Natural killer cell treated with Interleukin-12 subunit alpha and Interleukin-12 subunit beta and Interleukin-15 and Interleukin-18, amount 100 ng/mL, for 72 hours (primary cell): Measurements from ENCODE around the gene OR2T35. TPM values are rescaled to one million over a fixed set of nuclear protein-coding genes. Genes with fewer than 3 reads are reported as not detected.
"Not testable (repeated sequence)": the region's sequence is repeated elsewhere in the genome, so short reads cannot be mapped to it uniquely, and the experiment has no call there.

Experiments
- ATAC-seq, 2 donors: fragments of 150-1000 bp; cut with Tn5 transposase in 1 of 2; sonication (Bioruptor Pico), chemical (Tn5 transposase) in 1 of 2; 2 replicates each; pipeline ENCODE4 v1.10.0; 2021
- DNase-seq: peaks from one replicate; pipeline ENCODE4 v3.0.0; 2022; ENCODE audit warnings: low spot score
- H3K27ac Mint-ChIP-seq, 2 donors: 1 replicate in 1 of 2; 2 replicates in 1 of 2; pipeline ENCODE4 v1.8.0; 2022; ENCODE audit warnings: mixed read lengths in 2 of 2, mild to moderate bottlenecking in 1 of 2, moderate library complexity in 1 of 2
- H3K27me3 Mint-ChIP-seq, 2 donors: 1 replicate in 1 of 2; 2 replicates in 1 of 2; pipeline ENCODE4 v1.8.0; 2022; ENCODE audit warnings: mixed read lengths in 2 of 2
- H3K36me3 Mint-ChIP-seq: one replicate; pipeline ENCODE4 v1.8.0; 2022; ENCODE audit warnings: mixed read lengths
- H3K4me1 Mint-ChIP-seq, 2 donors: 1 replicate in 1 of 2; 2 replicates in 1 of 2; pipeline ENCODE4 v1.8.0; 2022; ENCODE audit warnings: low read depth in 2 of 2, mixed read lengths in 2 of 2, mild to moderate bottlenecking in 1 of 2
- H3K4me3 Mint-ChIP-seq: one replicate; pipeline ENCODE4 v1.8.0; 2022; ENCODE audit warnings: mixed read lengths
- H3K9me3 Mint-ChIP-seq: 2 replicates; pipeline ENCODE4 v1.8.0; 2022; ENCODE audit warnings: mixed read lengths
- total RNA-seq, 2 donors: library from RNA; stranded (reverse); gene quantifications; one replicate each; pipeline ENCODE4 v1.2.3, GENCODE V29; 2022

The OR2T35 gene
- total RNA-seq = not detected

- H3K36me3 Mint-ChIP-seq, H3K27ac Mint-ChIP-seq, H3K27me3 Mint-ChIP-seq, H3K4me3 Mint-ChIP-seq, H3K9me3 Mint-ChIP-seq, DNase-seq, H3K4me1 Mint-ChIP-seq, ATAC-seq: not testable (repeated sequence)
Observed at GRCh38 chr1:248645178-248645577, at the start of gene OR2T35. TSS of gene OR2T35 (minus strand) at chr1:248645278. CDS start at chr1:248639258, 6,020 bp downstream.

- DNase-seq (no peak), ATAC-seq (peak; percentile 24 to 27)
- Mint-ChIP-seq H3K27me3 (peaks cover 19 to 32% of the 10 kb centered on the region in 2 donors), H3K27ac (no peak overlapping the region), H3K4me1 (peaks cover 0 to 4% of the 10 kb centered on the region in 2 donors), H3K9me3 (peaks cover 11% of the 10 kb centered on the region), H3K4me3 (no peak overlapping the region), H3K36me3 (peaks cover 7% of the 10 kb centered on the region)
Observed at GRCh38 chr1:248691567-248692155, 46.6 kb upstream of the OR2T35 start.

GRCh38 chr1:248688527-248689298, 43.6 kb upstream of the OR2T35 start:
- Mint-ChIP-seq H3K9me3 (peaks cover 11% of the 10 kb centered on the region), H3K36me3 (peaks cover 7% of the 10 kb centered on the region), H3K27ac (no peak overlapping the region), H3K4me3 (no peak overlapping the region), H3K27me3 (peaks cover 24 to 35% of the 10 kb centered on the region in 2 donors), H3K4me1 (peaks cover 2 to 5% of the 10 kb centered on the region in 2 donors)
- DNase-seq = no peak
- no peak for ATAC-seq

GRCh38 chr1:248686815-248687214, 41.7 kb upstream of the OR2T35 start:
- DNase-seq (no peak), ATAC-seq (no peak)
- Mint-ChIP-seq H3K4me3 (no peak overlapping the region), H3K9me3 (peaks cover 6% of the 10 kb centered on the region), H3K27ac (no peak overlapping the region), H3K27me3 (peaks cover 20 to 31% of the 10 kb centered on the region in 2 donors), H3K4me1 (peaks cover 2 to 5% of the 10 kb centered on the region in 2 donors), H3K36me3 (peaks cover 7% of the 10 kb centered on the region)

- Mint-ChIP-seq H3K36me3 (no peaks in the 10 kb centered on the region), H3K9me3 (no peaks in the 10 kb centered on the region), H3K4me3 (no peak overlapping the region), H3K4me1 (peaks cover under 1 to 2% of the 10 kb centered on the region in 2 donors), H3K27me3 (peaks cover 14 to 31% of the 10 kb centered on the region in 2 donors), H3K27ac (no peak overlapping the region)
- DNase-seq (no peak), ATAC-seq (peak in 1 of 2 donors; percentile 43)
Observed at GRCh38 chr1:248681651-248682050, 36.6 kb upstream of the OR2T35 start.

- no peak for ATAC-seq
- Mint-ChIP-seq H3K27ac (no peak overlapping the region), H3K4me3 (no peak overlapping the region)
Observed at GRCh38 chr1:248670003-248670402, 24.9 kb upstream of the OR2T35 start.

GRCh38 chr1:248663453-248664328, 18.6 kb upstream of the OR2T35 start:
- H3K27ac Mint-ChIP-seq, ATAC-seq: not testable (repeated sequence)

More at GRCh38 chr1:248670003-248670402, 24.9 kb upstream of the OR2T35 start:
- Mint-ChIP-seq H3K36me3 (peaks cover 4% of the 10 kb centered on the region), H3K27me3 (no peaks in the 10 kb centered on the region), H3K4me1 (no peaks in the 10 kb centered on the region), H3K9me3 (no peaks in the 10 kb centered on the region)
- no peak for DNase-seq

GRCh38 chr1:248656797-248657196, 11.7 kb upstream of the OR2T35 start:
- H3K4me1 Mint-ChIP-seq, DNase-seq, ATAC-seq, H3K36me3 Mint-ChIP-seq, H3K9me3 Mint-ChIP-seq, H3K27ac Mint-ChIP-seq, H3K4me3 Mint-ChIP-seq: not testable (repeated sequence)
- H3K27me3 Mint-ChIP-seq = peaks cover 8 to 16% of the 10 kb centered on the region in 2 donors

More at GRCh38 chr1:248663453-248664328, 18.6 kb upstream of the OR2T35 start:
- not testable (repeated sequence) for H3K4me1 Mint-ChIP-seq, H3K9me3 Mint-ChIP-seq, H3K4me3 Mint-ChIP-seq, H3K36me3 Mint-ChIP-seq, DNase-seq
- peaks cover 14 to 27% of the 10 kb centered on the region in 2 donors for H3K27me3 Mint-ChIP-seq

GRCh38 chr1:248655354-248655753, 10.3 kb upstream of the OR2T35 start, which contains the start of gene OR2T27:
TSS of gene OR2T27 (minus strand) at chr1:248655528. CDS start at chr1:248650884, 4,644 bp downstream.
- not testable (repeated sequence) for H3K27ac Mint-ChIP-seq, ATAC-seq

GRCh38 chr1:248648770-248649536, 3.9 kb upstream of the OR2T35 start:
- not testable (repeated sequence) for DNase-seq, ATAC-seq, H3K27me3 Mint-ChIP-seq, H3K27ac Mint-ChIP-seq, H3K36me3 Mint-ChIP-seq, H3K4me3 Mint-ChIP-seq, H3K9me3 Mint-ChIP-seq, H3K4me1 Mint-ChIP-seq

More at GRCh38 chr1:248655354-248655753, 10.3 kb upstream of the OR2T35 start, which contains the start of gene OR2T27:
- H3K4me3 Mint-ChIP-seq, H3K9me3 Mint-ChIP-seq, H3K4me1 Mint-ChIP-seq, DNase-seq, H3K36me3 Mint-ChIP-seq: not testable (repeated sequence)
- H3K27me3 Mint-ChIP-seq = peaks cover 2 to 12% of the 10 kb centered on the region in 2 donors

GRCh38 chr1:248642971-248643651, 2.0 kb downstream of the OR2T35 start:
- ATAC-seq, H3K4me3 Mint-ChIP-seq, H3K9me3 Mint-ChIP-seq, DNase-seq, H3K27ac Mint-ChIP-seq, H3K36me3 Mint-ChIP-seq, H3K4me1 Mint-ChIP-seq, H3K27me3 Mint-ChIP-seq: not testable (repeated sequence)

GRCh38 chr1:248641583-248641982, 3.5 kb downstream of the OR2T35 start:
- not testable (repeated sequence) for DNase-seq, H3K36me3 Mint-ChIP-seq, H3K4me1 Mint-ChIP-seq, H3K4me3 Mint-ChIP-seq, ATAC-seq, H3K27me3 Mint-ChIP-seq, H3K9me3 Mint-ChIP-seq, H3K27ac Mint-ChIP-seq
